GM19035 (cell line): ENCODE measurements around the gene PLEKHN1.
A peak's percentile ranks its signal among the peaks of the same experiment; 100 is the strongest.

Experiments
- ATAC-seq: cut with Tn5 transposase; IDR thresholded peaks from one replicate; pipeline ENCODE4 v1.9.1; 2021; ENCODE audit not compliant: unreplicated experiment

The PLEKHN1 gene

DNA sequence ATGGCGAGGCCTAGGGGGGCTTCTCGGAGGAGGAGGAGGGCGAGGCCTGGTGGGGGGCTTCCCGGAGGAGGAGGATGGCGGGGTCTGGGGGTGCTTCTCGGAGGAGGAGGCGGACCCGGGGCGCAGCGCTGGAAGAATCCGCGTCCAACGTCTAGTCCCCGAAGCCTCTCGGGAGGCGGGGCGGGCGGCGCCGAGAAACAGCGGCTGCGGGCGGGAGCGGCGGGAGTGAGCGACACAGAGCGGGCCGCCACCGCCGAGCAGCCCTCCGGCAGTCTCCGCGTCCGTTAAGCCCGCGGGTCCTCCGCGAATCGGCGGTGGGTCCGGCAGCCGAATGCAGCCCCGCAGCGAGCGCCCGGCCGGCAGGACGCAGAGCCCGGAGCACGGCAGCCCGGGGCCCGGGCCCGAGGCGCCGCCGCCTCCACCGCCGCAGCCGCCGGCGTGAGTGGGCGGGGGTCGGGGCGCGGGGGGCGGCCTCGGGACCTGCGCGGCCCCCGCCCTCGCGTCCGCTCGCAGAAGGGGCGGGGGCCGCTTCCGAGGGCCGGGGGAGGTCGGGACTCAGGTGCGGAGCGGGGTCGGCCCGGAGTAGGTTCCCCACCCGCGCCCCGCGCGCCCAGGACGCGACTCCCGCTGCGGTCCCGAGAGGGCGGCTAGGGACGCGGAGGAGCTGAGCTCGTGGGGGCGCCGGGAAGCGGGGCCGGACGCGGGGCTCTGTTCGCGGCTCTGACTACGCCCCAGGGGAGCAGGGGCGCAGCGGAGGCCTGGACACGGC, 5.7 kb upstream of the PLEKHN1 start, which contains the start of gene KLHL17:
Gene KLHL17 (plus strand): TSS at position 222 of the 769 bp plus-strand sequence. CDS start 110 bp downstream, at position 332.
- no peak for ATAC-seq

DNA sequence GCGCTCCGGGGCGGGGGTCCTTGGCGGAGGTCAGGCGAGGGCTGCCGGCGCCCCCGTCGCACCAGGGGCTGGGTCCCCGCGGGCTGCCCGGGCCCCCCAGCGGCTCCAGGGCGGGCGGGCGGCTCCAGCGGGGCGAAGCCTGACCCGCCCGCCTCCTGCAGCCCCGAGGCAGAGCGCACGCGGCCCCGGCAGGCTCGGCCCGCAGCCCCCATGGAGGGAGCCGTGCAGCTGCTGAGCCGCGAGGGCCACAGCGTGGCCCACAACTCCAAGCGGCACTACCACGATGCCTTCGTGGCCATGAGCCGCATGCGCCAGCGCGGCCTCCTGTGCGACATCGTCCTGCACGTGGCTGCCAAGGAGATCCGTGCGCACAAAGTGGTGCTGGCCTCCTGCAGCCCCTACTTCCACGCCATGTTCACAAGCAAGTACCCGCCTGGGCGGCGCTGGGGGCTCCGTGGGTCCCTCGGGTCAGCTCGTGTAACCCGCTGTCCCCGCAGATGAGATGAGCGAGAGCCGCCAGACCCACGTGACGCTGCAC, 5.1 kb upstream of the PLEKHN1 start:
- no peak for ATAC-seq

DNA sequence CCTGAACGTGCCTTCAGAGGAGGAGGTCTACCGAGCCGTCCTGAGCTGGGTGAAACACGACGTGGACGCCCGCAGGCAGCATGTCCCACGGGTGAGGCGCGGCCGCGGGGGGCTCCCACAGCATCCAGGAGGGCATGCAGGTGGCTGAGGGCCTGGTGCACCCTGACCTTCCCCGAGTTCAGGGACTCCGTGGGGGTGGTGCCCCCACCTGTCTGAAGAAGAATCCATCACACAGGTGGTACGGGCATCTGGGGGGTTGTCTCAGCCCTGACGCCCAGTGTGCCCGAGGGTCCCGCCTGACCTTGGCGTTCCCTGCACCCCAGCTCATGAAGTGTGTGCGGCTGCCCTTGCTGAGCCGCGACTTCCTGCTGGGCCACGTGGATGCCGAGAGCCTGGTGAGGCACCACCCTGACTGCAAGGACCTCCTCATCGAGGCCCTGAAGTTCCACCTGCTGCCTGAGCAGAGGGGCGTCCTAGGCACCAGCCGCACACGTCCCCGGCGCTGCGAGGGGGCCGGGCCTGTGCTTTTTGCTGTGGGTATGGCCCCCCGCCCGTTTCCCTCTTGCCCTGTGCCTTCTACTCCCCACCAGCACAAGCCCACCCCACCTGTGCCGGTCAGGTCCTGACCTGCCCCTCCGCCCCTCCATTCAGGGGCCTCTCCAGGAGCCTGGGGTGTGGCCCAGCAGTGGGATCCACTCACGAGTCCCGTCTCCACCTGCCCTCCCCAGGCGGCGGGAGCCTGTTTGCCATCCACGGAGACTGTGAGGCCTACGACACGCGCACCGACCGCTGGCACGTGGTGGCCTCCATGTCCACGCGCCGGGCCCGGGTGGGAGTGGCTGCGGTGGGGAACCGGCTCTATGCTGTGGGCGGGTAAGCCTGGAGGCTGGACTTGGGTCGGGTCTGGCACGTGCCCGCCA, 3.6 kb upstream of the PLEKHN1 start:
- ATAC-seq, result no peak

DNA sequence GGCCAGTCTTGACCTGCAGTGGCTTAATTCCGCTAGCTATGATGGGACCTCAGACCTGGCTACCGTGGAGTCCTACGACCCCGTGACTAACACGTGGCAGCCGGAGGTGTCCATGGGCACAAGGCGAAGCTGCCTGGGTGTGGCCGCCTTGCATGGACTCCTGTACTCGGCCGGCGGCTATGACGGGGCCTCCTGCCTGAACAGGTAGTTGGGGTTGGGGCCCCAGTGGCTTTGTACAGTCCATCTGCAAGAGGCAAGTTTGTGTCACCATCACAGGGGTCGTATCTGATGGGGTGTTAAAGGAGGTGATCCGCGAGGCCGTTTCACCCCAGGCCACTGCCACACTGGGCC, 3.0 kb upstream of the PLEKHN1 start:
- no peak for ATAC-seq

DNA sequence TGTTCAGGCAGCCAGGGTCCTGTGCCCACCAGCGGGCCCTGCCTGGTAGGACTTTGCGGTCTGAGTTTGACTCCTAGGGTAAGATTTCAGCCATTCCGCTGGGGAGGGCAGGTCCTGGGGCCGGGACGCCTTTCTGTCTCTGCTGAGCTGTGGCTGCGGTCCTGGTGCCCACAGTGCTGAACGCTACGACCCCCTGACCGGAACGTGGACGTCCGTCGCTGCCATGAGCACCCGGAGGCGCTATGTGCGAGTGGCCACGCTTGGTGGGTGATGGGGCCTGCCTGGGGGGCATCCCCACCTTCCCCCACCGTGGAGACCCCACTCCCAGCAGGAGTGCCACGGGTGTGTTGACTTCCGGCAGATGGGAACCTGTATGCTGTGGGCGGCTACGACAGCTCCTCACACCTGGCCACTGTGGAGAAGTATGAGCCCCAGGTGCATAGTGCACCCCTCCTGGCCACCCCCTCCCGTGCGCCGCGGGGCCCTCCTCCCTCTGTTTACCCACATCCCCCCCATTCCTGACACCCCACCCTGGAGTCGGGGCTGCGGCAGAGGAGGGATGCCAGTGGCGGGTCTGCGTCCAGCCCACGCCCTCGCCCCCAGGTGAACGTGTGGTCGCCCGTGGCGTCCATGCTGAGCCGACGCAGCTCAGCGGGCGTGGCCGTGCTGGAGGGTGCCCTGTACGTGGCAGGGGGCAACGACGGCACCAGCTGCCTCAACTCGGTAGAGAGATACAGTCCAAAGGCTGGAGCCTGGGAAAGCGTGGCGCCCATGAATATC, 2.3 kb upstream of the PLEKHN1 start:
- no peak for ATAC-seq

DNA sequence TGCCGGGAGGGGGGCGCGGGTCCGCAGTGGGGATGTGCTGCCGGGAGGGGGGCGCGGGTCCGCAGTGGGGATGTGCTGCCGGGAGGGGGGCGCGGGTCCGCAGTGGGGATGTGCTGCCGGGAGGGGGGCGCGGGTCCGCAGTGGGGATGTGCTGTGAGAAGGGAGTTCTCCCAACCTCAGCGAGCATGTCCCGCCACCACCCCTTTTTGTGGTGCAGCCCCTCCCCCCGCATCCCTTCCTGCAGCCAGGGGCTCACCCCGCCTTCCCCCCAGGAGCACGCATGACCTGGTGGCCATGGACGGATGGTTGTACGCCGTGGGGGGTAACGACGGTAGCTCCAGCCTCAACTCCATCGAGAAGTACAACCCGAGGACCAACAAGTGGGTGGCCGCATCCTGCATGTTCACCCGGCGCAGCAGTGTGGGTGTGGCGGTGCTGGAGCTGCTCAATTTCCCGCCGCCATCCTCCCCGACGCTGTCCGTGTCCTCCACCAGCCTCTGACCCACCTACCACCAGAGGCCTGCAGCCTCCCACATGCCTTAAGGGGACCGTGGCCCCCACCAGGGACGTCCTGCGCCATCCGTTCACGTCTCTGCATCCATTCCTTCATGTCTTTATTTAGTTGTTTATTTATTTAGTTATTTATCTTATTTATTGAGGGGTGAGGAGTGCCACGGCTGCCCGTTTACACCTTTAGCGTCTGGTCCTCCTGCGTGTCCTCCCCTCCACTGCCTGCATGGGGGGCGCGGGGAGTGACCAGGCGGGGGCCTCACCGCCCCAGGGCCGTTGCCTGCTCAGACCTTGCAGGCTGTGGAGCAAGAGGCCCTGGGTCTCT, 1.4 kb upstream of the PLEKHN1 start:
- no peak for ATAC-seq

DNA sequence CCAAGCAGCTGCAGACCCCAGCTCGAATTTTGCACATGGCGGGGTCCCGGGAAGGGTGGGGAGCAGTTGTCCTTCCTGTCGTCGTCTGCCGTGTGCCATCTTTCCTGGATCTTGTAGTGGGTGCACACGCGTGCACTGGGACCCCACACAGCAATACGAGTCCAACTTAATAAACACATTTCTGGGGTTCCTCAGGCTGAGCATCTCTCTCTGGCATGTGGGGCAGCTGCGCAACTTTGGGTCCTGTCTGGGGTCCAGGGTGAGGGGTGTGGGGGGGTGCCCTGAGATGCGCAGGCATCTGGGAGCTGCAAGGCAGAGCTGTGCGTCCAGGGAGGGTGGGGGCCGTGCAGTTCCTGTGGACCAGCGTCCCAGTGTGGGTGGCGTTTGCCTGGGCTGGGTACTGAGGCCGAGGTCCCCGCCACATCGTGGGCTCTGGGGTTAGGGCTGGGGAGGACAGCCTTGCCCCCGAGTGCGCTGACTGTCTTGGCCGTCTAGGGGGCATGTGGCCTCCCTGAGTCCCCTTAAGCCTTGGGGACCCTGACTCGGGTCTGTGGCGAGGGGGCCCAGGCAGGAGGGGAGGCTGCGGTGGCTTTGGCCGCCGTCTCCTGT, 652 bp upstream of the PLEKHN1 start:
- no peak for ATAC-seq

DNA sequence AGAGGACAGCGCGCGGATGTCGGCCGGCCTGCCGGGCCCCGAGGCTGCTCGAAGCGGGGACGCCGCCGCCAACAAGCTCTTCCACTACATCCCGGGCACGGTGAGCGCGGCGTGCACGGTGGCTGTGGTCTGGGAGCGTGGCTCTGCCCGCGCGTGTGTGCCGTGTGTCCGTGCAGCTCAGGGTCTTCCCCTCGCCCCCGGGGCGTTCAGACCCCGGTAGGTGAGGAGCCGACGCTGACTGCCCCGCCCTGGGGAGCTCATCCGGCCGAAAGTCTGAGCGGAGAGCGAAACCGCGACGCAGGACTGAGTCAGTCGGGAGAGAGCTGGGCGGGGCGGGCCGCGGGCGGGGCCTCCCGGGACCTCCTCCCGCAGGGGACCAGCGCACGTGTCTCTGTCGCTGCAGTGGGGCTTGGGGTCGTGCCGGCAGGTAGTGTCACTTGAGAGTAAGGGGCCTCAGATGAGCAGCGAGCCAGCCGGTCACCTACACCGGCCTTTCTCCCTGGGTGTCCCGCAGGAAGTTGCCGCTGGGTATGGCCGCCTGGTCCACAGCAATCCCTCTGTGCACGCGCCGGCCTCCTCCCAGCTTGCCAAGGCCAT, 520 bp downstream of the PLEKHN1 start:
- peak; percentile 58 for ATAC-seq

DNA sequence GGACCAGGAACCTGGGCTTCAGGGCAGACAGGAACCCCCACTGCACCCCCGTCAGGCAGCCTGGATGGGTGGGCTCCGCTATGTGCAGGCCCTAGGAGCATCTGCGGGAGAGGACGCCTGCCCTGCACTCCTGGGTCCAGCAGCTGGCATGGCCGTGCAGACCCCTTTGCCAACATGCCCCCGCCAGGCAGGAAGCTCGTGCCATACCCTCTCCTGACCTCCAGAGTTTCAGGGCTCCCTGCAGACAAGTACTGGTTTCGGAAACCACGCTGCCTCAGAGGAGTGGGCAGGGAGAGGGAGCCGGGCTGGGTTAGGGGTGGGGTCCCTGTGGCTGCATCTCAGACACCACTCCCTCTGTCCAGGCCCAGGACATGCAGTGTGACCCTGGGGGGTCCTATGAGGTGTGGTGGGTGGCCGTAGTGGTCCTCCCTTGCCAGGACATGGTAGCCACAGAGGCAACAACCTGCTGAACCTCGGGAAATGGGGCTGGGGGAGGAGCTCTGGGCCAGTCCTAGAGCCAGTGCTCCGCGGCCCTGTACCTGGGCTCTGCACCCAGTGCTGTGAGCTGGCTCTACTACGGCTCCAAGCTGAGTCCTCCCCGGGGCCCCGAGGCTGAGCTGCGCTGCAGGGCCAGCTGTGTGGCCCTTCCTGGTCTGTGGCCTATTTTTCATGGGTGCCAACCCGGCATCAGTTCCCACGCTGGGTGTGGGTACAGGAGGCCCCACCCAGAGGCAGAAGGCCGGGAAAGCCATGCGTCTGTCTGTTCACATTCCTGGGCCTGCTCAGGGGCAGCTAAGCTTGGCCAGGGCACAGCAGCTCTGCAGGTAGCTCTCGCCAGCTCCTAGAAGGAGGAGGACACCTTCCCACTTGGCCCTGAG, 1.4 kb downstream of the PLEKHN1 start:
- no peak for ATAC-seq

DNA sequence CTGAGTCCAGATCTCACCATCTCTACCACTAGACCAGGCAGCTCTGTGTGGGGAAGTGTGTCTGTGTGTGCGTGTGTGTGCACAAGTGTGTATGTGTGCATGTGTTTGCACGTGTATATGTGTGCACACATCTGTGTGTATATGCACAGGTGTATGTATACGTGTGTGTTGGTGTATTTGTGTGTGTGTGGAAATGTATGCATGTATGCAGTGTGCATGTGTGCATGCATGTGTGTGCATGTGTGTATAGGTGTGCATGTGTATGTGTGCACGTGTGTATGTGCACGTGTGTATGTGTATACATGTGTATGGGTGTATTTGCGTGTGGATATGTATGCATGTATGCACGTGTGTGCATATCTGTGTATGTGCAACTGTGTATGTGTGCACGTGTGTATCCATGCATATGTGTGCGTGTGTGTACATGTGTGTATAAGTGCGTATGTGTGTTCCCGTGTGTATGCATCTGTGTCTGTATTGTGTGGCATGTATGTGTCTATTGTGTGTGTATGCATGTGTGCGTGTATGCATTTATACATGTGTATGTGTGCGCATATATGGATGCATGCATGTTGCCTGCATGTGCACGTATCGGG, 3.1 kb downstream of the PLEKHN1 start:
- no peak for ATAC-seq

DNA sequence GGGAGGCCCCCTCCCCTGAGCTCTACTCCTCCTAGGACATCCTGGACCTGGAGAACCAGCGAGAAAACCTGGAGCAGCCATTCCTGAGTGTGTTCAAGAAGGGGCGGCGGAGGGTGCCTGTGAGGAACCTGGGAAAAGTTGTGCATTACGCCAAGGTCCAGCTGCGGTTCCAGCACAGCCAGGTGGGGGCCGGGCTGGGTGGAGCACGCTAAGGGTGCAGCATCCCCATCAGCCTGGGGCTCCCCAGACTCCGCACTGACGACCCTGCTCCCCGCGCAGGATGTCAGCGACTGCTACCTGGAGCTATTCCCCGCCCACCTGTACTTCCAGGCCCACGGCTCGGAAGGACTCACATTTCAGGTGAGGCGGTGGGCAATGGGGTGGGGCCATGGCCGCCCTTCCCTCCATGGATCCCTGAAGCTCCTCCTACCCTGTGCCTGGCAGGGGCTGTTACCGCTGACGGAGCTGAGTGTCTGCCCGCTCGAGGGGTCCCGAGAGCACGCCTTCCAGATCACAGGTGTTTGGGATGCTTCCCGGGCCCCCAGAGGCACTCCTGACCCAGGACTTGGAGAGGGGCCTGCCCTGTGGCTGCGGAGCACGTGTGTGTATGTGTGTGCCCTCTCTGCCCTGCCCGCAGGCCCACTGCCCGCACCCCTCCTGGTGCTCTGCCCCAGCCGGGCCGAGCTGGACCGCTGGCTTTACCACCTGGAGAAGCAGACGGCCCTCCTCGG, 4.1 kb downstream of the PLEKHN1 start:
- no peak for ATAC-seq

DNA sequence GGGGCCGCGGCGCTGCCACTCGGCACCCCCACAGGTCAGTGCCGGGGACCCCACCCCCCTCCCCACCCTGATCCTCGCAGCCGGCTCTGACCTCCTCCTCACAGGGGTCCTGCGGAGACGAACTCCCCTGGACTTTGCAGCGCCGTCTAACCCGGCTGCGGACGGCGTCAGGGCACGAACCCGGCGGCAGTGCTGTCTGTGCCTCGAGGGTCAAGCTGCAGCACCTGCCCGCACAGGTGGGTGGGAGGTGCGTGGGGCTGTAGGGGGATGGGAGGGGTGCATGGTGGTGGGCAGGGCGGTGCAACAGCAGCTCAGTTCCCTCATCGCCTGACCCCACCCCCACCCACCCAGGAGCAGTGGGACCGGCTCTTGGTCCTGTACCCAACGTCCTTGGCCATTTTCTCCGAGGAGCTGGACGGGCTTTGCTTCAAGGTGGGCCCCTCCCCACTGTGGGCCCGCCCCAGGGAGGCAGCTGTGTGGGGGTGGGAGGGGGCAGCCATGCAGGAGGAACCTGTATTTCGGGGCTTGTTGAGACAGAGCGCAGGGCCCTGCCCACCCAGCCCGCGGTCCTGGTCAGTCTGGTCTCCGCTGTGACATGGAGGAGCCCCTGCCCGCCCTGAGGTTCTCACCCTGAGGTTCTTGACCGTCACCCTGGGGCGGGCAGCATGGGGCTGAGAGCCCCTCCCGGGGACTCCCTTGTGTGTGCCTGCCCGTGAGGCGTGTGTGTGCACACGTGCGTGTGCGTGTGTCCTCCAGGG, 4.9 kb downstream of the PLEKHN1 start:
- ATAC-seq, result no peak

DNA sequence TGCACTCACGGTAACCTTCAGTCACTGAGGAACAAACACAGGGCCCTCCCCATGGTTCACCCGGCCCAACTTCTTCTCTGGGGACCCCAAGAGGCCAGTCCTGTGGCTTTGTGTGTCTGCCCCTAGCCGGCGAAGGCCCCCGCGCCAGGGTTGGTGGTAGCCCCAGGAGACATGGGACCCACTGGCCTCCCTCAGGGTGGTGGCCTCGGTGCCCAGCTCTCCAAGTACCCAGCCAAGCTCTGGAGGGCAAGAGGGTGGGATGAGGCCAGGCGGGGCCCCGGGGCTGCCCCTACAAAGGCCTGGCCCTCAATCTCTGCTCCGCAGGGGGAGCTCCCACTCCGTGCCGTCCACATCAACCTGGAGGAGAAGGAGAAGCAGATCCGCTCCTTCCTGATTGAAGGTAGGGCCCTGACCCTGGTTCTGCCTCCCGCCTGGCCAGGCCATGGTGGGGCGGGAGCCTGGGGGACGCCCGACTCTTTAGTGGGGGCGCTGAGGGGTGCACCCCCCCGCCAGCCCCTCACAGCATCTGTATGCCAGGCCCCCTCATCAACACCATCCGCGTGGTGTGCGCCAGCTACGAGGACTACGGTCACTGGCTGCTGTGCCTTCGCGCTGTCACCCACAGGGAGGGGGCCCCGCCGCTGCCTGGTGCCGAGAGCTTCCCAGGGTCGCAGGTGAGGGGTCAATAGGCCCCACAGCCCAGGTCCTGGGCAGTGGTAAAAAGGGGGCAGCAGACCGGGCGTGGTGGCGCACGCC, 5.6 kb downstream of the PLEKHN1 start:
- no peak for ATAC-seq

DNA sequence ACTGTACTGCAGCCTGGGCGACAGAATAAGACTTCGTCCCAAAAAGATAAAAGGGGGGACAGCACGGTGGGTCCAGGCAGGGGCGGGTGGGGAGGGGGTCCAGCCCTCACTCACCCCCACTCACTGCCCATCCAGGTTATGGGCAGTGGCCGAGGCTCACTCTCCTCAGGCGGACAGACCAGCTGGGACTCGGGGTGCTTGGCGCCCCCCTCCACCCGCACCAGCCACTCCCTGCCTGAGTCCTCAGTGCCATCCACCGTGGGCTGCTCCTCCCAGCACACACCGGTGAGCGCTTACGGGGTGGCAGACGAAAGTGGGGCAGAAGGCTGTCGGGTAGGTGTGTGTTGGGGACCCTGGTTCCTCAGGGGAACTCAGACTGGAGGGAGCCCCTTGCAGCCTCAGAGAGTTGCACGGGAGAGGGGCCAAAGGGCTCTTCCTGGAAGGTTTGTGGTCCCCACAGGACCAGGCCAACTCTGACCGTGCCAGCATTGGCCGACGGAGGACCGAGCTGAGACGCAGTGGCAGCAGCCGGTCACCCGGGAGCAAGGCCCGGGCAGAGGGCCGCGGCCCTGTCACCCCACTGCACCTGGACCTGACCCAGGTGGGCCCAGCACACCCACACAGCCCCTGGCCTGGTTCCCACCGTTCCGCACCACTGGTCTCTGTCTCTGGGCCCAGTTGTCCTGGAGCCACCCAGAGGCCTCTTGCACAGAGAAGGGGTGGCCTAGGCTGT, 6.6 kb downstream of the PLEKHN1 start:
- no peak for ATAC-seq
